ENCODE measurements around the gene LDB2. TPM values are rescaled to one million over a fixed set of nuclear protein-coding genes. Genes with fewer than 3 reads are reported as not detected.
A peak's percentile ranks its signal among the peaks of the same experiment; 100 is the strongest.

The LDB2 gene
- total RNA-seq, 1 experiment from 2014 or later = 0.74 TPM

DNA sequence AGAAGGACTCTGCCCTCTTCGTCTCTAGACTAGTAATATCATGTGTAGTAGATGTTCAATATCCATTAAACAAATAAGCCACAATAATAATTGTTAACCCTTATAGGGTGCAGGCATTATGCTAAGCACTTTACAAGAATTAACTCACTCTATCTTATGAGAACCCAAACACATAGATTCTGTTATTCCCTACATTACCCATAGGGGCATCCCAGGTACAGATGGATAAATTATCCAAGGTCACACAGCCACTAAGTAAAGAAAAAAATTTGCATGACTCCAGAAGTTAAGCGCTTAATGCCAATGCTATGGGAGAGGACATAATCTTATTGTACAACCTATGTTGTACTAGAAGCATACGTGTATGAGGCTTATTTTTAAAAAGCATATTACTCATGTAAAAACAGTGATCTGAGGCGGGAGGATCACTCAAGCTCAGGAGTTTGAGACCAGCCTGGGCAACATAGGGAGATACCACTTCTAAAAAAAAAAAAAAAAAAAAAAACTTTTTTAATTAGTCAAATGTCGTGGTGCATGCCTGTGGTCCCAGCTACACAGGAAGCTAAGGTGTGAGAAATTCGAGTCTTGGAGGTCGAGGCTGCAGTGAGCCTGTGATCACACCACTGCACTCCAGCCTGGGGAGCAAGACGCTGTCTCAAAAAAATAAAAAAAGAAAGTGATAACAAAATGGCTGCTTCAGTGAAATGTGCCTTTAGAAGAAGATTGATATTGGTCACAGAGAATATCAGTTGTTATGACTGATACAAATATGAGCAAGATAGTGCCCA is 13.6 kb downstream of the LDB2 start:
- no peak for DNase-seq (ENCODE audit: low read depth)

DNA sequence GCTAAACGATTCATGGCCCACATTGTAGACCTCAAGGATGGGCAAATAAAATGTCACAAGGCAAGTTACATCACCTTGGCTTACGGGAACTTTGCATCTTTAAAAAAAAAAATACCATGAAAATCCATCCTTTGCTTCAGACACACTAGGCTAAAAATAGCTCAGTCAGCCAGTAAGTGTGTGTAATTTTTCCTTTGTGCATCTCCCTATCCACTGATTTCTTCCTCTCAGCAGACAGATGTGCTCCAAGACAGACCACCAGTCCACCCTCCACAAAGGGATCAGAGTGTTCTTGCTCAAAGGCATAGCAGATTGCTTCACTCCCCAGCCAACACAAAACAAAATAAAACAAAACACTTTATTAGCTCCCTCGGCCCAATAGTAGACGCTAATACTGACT is 14.6 kb downstream of the LDB2 start:
- no peak for DNase-seq (ENCODE audit: low read depth)

DNA sequence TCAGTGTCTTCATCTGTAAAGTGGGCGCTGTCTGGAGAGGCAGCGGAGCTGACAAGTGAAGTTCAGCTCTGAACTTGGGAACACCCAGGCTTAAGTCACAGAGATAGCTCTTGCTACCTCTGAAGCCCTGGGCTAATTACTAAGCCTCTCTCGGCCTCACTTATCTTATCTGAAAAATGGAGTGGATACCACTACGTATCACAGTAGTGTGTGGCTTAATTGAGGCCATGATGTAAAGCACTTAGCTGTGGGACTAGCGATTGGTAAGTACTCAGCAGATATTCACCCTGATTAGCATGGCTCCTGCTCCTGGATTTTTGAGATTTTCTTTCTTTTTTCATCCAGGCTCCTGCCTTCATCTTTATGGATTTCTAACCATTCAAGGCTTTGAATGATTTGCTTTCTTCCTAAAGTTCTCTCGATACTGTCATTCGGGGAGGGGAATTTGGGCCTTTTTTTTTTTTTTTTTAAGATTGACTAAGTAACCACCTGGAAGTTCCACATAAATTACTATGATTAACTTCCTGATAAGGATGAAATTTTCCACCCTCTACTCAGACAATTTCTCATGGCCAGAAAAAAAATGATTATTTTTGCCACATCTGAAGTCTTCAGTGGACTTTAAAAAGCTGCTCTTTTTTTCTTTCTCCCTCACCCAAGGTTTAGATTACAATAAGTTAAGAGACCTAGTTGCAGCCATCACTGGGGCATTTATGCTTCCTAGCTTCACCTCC is 17.1 kb downstream of the LDB2 start:
- DNase-seq (ENCODE audit: low read depth) = no peak

DNA sequence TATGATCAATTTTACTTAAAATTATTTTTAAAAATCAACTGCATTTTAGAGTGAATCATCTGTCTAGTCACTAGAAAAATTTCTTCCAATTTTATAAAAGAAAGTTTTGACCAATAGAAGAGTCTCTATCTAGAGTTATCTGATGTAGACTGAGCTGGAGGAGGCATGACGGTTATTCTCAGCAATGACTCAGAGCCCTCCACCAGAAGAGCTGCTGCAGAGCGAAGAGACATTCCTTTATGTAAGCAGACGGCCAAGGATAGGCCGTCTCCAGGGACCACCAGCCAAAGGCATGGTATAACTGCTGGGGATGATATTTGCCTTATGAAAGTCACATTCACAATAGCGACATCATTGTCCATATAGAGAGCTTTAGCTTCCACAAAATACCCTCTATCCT is 23.0 kb downstream of the LDB2 start:
- no peak for DNase-seq (ENCODE audit: low read depth)

DNA sequence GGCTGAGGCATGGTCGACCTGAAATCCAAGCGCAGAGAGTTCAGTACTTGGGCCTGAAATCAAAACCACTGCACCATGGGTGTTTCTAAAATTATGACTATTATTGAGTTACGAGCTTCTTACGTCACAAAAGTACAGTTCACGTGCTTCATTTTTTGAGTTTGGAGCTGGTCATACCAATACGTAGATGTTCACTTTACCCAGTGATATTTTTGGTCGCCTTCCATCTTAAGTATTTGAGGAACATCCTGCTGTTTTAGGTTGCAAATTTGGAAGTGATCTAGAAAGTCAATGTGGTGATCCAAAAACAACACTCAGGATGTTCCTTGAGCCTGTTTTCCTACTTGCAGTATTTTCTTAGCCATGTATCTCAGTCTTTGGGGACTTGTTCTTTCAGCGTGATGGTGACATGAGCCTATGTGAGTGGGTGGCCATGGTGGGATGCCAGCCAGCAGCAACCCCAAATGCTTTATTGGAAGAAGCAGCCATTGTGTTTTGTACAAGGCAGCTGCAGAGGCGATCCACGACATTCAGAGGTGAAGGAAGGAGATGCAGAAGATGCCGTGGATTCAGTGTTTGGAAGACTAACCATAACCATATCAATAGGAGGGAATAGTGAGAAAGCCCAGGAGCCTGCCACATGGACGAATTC is 28.7 kb downstream of the LDB2 start:
- no peak for DNase-seq (ENCODE audit: low read depth)

DNA sequence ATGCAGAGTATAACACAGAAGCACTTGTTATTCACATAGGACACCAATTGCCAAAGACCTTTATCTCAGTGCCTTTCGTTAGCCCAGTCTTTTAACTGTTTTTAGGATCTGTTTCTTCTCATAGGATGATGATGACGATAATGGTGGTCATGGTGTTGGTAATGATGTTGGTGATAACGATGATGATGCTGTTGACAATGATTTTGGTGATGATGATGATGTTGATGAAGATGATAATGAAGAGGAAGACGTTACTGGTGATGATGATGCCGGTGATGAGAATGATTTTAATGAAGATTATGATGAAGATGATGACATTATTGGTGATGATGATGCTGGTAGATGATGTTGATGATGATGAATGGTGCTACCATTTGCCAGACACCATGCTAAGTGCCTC is 29.8 kb downstream of the LDB2 start:
- DNase-seq (ENCODE audit: low read depth) = no peak

DNA sequence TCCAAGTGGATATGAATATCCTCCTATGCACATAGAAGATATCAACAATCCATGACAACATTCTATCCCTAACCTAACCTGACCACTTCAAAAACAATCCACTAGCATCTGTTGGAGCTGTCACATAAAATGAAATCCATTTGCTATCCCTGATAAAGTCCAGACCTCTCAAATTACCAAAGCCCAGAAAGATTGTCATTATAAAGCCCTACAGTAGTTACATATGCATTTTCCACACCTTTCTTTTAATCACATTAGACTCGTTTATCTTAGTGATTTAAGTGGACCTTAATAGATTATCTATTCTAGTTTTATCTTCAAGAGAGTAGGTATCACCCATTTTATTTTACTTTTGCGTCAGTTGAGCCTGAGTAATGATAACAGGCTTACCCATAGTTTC is 30.6 kb downstream of the LDB2 start:
- DNase-seq (ENCODE audit: low read depth) = no peak

DNA sequence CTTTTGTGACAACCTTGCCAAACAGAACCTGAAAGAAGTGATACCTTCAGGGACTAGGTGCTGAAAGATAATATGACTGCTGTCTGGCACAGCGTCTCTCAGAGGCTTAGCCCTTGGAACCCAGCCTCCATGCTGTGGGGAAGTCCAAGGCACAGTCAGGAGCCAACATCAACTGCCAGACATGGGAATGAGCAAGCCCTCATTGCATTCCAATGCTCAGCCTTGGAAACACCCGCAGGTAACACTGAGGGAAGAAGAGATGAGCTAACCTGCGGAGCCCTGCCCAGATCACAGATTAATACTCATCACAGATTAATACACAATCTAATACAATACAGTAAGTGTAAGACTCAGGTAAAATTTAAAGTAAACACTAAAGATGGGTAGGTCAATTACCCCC is 31.5 kb downstream of the LDB2 start:
- DNase-seq (ENCODE audit: low read depth) = no peak

DNA sequence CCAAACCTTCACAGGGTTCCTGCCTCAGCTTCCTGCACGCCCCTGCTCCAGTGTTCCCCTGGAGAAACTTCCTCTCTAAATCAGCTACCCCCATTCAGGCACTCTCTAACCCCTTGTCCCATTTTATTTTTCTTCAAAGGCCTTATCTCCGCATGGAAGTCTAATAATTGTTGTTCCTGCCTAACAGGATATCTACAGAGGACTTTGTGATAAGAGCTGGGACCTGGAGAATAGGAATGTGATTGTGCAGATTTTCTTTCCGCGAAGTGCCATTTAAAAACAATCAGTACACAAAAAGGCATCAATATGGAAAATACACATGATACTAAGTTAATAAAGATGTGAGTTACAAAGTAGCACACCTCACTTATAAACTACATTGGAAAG is 32.6 kb downstream of the LDB2 start:
- DNase-seq (ENCODE audit: low read depth) = no peak

DNA sequence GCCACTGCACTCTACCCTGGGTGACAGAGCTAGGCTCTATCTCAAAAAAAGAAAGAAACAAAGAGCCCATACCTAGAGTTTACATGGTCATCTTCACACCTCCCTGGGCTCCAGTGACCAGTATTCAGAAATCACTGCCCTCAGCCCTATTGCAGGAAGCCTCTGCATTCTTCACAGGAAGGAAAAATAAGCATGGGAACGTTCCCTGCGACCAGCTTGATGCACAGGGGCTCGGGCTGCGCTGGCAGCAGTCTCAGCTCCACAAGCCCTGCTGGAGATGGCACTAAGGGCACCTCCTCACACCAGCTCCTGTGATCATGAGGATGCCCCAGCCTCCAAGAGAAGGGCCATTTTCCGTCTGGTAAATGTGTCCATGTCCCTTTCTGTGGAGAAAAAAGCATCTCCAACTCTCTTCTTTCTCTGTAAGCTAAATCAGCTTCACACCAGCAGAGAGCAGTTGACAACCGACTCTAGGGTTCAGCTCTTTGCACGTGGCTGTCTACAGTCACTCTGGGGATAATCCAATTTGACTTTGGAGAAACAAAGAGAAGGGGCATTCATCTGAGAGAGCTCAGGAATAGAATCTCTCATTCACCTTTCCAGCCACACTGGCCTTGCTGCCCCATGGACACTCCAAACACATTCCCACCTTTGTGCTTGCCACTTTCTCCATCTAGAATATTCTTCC is 33.1 kb downstream of the LDB2 start:
- DNase-seq (ENCODE audit: low read depth) = no peak

DNA sequence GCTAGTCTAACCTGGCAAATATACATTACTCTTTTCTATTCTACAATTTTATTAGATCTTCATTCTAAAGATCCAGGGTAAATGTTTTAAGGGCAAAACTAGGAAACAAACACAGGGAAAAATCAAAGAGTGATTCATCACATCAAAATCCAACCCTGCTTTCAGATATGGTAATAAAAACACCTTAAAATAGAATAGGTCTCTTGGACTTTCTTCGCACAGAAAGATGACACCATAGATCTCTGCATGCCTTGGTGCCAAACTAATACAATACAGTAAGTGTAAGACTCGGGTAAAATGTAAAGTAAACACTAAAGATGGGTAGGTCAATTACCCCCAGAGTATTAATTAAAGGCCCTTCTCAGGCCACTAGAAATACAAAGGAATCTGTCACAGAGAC is 34.2 kb downstream of the LDB2 start:
- DNase-seq (ENCODE audit: low read depth) = no peak

DNA sequence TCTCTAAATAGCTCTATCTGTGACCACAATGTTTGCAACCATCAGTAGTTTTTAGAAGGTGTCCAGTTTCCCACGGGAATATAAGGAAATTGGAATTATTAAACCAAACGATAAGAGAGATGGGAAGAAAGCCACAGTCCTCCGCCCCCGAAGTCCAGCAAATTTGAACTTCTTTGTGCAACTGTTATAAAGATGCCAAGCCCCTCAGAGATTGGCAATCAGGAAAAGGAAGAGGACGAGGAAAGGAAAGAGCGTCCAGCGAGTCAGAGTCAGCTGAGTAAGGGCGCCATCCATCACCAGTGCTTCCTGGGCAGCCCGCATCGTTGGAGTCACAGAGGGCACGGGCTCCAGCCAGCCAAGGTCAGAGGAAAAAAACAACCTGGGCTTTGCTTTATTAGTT is 35.7 kb downstream of the LDB2 start:
- DNase-seq (ENCODE audit: low read depth) = no peak

DNA sequence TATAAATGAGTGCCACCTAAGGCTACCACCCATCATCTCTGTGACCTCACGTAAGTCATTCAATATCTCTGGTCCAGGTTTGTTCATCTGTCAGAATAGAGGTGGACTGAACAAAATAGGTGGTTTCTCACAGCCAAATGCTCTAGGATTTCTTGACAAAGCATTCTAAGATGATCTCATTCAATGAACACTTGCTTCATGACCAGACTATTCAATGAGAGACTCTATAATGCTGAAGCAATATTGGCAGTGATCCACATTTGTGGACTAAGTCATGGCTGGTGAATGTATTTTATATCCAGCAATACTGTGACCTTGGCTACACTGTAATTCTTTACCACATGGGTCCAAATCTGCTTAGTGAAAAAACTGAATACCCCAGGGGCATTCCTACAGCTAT is 37.9 kb downstream of the LDB2 start:
- DNase-seq (ENCODE audit: low read depth) = no peak

DNA sequence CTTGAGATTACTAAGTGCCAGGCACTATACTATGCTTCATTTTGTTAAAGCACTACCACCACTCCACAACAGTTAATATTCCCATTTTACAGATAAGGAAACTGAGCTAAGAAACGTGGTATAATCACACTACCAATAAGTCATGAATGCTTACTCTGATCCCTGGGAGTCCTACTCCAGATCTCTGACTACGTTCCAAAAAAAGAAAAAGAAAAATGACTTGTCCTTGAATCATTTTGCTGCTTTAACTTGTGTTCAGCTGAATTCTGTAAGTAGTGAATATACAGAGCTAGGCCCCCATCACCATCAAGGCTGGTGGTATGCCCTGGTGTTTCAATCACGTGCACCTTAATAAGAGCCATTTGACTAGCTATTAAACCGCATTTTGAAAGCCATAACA is 39.4 kb downstream of the LDB2 start:
- no peak for DNase-seq (ENCODE audit: low read depth)

DNA sequence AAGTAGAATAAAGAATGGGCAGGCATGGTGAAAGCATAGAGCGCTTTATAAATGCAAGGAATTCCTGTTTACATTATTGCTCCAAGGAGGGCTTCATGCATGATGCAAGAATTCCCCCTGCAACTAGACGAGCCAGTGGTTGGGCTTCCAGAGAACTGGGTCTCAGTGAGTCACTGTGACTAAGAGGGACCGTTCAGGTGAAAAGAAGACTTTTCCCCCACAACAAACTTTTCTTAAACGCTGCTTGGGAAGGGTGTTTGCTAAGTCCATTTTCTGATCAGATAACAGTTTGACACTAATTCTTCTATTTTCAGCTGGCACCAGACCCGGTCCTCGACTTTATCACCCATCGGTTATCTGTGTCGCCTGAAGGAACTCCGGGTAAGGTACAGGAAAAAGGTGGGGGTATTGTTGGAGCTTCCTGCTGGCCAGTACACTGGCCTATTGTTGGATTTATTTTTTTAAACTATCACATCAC is 40.1 kb downstream of the LDB2 start:
- peak; percentile 33 for DNase-seq (ENCODE audit: low read depth)

DNA sequence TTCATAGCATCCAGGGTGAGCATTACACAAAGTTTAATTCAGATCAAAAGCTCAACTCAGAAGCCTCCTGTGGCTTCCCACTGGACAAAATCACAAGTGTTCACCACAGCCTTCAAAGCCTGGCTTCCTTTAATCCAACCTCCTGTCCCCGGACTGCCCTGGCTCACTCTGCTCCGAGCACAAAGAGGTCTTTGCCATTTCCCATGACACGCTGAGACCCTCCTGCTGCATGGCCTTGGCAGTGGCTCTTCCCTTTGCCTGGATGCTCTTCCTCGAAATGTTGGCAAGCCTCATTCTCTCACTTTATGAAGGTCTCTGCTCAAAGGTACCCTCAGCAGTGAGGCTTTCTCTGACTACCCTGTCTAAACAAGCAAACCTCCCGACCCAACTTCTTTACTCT is 41.0 kb downstream of the LDB2 start:
- no peak for DNase-seq (ENCODE audit: low read depth)

DNA sequence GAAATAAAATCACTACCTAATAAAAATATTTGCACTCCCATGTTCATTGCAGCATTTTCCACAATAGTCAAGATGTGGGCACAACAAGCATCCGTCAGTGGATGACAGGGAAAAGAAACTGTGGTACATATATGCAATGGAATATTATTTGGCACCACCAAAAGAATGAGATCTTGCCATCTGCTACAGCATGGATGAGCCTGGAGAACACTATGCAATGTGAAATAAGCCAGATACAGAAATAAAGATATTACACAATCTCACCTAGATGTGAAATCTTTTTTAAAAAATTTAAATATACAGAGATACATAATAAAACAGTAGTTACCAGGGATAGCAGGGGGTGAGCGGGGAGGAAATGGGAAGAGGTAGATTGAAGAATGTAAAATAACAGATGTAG is 44.8 kb downstream of the LDB2 start:
- DNase-seq (ENCODE audit: low read depth) = no peak

DNA sequence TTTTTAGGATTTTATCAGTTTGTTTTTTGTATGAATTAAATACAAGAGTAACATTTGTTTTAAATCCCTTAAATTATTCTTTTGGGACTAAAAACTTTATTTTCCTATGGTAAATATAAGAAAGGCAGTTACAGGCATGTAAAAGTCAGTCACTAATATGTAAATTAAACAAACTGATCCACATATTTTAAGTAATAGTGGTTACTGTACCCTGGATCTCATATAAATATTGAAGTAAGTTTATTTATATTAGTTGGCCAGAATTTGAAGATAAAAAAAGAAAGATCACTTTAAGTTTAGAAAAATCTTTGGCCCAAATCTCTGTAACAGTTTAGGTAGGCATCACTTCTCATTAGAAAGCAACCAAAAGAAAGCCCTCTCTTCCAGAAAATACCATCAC is 45.8 kb downstream of the LDB2 start:
- DNase-seq (ENCODE audit: low read depth) = no peak

DNA sequence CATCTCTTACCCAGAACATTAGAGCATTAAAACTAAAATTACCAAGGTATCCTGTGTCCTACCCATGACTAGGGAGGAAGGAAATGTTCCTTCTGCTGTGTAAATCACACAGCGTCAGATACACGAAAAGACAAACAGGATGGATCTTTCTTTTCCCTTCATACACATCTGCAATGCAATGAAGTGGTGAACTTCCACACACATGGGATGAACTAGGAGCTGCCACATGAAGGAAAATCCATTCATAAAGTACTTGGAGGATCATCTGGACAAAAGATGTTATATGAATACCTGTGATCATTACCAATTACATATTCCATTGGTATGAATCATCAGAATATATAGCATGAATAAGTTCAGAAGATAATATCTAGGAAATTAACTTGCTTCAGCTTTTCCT is 46.2 kb downstream of the LDB2 start:
- no peak for DNase-seq (ENCODE audit: low read depth)

DNA sequence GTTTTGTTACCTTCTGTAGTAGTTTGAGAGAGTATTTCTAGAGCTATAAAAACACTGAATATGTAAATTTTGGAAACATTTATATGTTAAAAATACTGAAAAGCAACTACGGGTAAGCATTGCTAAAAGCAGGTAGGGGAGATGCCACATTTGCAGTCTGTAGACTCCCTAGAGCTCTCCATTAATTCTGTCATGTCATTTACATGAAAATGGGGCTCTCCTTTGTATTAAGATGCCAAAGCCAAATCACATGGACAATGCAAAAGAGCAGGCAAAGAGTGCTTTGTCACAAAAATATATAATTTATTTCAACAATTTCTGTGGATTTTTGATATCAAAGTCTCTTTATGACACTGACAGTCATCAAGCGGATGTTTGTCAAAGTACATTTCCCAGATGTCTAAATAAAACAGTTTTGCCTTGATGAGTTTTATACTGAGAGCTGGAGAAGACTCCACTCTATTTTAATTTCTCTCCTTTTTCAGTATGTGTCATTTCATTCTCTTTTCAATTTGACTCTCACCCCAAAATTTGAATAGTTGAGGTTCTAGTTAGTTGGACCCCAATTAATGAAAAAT is 51.8 kb downstream of the LDB2 start:
- no peak for DNase-seq (ENCODE audit: low read depth)

DNA sequence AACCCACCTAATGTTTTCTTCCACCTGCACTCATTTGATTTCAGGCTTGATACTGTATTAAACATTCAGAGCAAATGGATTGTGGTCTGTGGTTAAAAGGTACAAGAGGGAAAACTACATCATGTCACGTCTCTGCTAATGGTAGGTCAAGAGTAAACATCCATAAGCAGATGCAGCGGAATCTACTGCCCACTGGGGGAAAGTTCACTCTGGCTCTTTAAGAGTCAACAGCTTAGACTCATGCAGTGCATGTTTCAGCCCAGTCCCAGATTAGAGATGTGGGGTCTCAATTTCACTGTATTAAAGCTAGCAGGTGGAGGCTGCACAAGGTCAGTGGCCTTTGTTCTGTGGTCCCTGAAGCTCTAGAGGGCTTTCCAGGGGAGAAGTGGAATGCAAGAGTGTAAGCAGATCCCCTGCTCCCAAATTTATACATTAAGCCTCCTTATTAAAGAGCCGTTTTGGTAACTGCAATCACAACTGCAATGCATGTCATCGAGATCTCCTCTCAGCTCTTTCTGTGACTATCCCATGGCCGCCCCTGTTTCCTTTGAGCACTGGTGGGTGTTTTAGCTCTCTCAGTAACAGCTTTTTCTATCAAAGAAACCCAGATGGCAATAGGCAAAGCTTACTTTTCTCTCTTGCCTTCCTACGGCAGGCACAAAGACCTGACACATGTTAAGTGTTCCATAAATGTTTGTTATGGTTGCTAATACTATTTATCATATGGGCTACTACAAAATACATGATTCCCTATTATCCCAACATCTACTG is 53.4 kb downstream of the LDB2 start:
- DNase-seq (ENCODE audit: low read depth) = no peak

Data from Daoy (cell line).